ENCODE measurements around the gene TTC13. TPM values are rescaled to one million over a fixed set of nuclear protein-coding genes. Genes with fewer than 3 reads are reported as not detected.
"Not testable (repeated sequence)": the region's sequence is repeated elsewhere in the genome, so short reads cannot be mapped to it uniquely, and the experiment has no call there.

The TTC13 gene
- total RNA-seq, 4 donors from 2014 or later: 17.3 to 106 (median 42.6) TPM

DNA sequence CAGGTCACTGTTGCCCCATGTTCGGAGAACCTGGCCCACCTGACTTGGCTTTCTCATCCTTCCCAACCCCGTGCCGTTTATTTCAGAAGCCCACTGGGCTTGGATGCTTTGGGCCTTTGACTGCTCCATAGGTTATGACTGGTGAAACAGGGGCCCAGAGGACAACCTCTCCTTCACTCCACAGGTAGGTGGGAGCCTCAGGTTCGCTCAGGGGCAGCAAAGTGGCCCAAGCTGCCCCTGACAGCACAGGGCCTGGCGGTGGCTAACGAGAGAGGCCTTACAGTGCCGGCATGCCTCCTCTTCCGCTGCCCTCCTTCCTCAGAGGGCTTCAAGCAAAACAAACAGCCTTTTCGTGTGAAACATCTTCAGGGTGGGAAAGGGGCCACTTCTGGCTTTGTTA is 44.5 kb upstream of the TTC13 start:
- no peak for DNase-seq
- no peak overlapping the region for H3K4me3 ChIP-seq
- TF ChIP-seq, protein P1, sequence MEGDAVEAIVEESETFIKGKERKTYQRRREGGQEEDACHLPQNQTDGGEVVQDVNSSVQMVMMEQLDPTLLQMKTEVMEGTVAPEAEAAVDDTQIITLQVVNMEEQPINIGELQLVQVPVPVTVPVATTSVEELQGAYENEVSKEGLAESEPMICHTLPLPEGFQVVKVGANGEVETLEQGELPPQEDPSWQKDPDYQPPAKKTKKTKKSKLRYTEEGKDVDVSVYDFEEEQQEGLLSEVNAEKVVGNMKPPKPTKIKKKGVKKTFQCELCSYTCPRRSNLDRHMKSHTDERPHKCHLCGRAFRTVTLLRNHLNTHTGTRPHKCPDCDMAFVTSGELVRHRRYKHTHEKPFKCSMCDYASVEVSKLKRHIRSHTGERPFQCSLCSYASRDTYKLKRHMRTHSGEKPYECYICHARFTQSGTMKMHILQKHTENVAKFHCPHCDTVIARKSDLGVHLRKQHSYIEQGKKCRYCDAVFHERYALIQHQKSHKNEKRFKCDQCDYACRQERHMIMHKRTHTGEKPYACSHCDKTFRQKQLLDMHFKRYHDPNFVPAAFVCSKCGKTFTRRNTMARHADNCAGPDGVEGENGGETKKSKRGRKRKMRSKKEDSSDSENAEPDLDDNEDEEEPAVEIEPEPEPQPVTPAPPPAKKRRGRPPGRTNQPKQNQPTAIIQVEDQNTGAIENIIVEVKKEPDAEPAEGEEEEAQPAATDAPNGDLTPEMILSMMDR (IDR thresholded peaks at IDR 0.05): no peak
- TF ChIP-seq POLR2A (IDR thresholded peaks at IDR 0.05): no peak

DNA sequence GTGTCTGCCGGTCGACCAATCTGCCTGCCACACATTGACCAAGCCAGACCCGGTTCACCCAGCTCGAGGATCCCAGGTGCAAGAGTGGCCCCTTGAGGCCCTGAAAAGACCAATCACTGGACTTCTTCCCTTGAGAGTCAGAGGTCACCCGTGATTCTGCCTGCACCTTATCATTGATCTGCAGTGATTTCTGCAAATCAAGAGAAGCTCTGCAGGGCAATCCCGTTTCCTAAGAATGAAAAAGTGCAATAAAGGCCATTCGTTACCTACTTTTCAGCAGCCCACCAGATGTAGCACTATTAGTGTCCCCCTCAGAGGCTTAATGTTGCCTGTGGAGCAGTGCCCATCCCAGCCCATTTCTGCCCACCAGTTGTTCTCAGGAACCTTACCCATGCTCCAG is 43.9 kb upstream of the TTC13 start:
- not testable (repeated sequence) for H3K36me3 ChIP-seq, H3K9me3 ChIP-seq, H3K27ac ChIP-seq, H3K4me1 ChIP-seq, DNase-seq, H3K27me3 ChIP-seq, H3K4me3 ChIP-seq

More for the DNA sequence above, 44.5 kb upstream of the TTC13 start:
- H3K27ac ChIP-seq: no peak overlapping the region
- H3K4me1 ChIP-seq: no peaks in the 10 kb centered on the region
- no peaks in the 10 kb centered on the region for H3K9me3 ChIP-seq
- no peaks in the 10 kb centered on the region for H3K36me3 ChIP-seq
- no peaks in the 10 kb centered on the region for H3K27me3 ChIP-seq

DNA sequence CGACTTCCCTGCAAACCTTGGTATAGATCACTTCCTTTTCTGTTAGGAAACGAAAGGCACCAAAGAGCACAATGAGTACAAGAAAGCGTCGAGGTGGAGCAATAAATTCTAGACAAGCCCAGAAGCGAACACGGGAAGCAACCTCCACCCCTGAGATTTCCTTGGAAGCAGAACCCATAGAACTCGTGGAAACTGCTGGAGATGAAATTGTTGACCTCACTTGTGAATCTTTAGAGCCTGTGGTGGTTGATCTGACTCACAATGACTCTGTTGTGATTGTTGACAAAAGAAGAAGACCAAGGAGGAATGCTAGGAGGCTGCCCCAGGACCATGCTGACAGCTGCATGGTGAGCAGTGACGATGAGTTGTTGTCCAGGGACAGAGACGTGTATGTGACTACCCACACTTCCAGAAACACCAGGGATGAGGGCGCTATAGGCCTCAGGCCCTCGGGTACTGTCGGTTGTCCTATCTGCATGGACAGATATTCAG is 42.9 kb upstream of the TTC13 start:
- no peaks in the 10 kb centered on the region for H3K4me1 ChIP-seq
- TF ChIP-seq, protein P1 (IDR thresholded peaks at IDR 0.05): no peak
- TF ChIP-seq POLR2A (IDR thresholded peaks at IDR 0.05): no peak
- DNase-seq: no peak
- H3K27ac ChIP-seq: no peak overlapping the region
- H3K27me3 ChIP-seq: no peaks in the 10 kb centered on the region
- H3K4me3 ChIP-seq: no peak overlapping the region
- no peaks in the 10 kb centered on the region for H3K9me3 ChIP-seq
- no peaks in the 10 kb centered on the region for H3K36me3 ChIP-seq

DNA sequence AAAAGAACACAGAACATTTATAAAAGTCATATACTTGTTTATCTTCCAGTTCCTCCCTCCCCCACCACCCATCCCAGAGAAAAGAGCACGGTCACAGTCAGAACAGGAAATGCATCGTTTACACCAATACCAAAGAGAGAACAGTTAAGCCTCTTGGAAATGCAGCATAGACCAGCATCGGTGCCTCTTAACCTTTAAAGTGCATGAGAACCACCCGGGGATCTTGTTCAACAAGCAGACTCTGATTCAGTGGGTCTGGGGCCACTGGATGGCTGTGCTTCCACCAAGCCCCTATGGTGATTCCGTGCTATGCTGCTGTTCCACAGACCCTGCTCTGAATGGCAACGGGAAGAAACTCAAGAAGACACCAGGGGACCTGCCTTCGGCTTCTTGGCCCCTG is 42.2 kb upstream of the TTC13 start:
- peak overlapping the region in 1 of 4 donors; percentile 62 for H3K27ac ChIP-seq
- TF ChIP-seq, protein P1 (IDR thresholded peaks at IDR 0.05): no peak
- no peak for TF ChIP-seq POLR2A (IDR thresholded peaks at IDR 0.05)
- no peak for DNase-seq
- no peaks in the 10 kb centered on the region for H3K36me3 ChIP-seq
- no peak overlapping the region for H3K4me3 ChIP-seq
- no peaks in the 10 kb centered on the region for H3K27me3 ChIP-seq
- no peaks in the 10 kb centered on the region for H3K9me3 ChIP-seq
- no peaks in the 10 kb centered on the region for H3K4me1 ChIP-seq

DNA sequence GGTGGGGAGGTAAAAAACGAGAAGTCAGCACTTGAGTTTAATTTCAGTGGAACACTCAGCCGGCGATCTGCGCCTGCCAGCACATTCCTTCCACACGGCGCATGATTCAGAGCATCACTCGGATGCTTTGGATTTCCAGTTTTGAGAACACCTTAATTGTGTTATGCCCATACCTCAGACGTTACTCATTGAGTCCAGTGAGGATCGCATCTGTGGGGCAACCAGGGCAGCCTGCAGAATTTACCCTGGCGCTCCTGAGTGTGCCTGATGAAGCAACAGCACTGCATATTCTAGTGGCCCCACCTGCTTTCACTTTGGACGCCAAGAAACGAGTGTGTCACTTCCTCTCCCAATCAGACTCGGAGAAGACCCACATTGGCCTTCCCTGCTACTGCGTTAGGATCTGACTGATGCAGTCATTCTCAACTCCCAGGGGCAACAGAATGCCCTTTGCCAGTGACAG is 41.5 kb upstream of the TTC13 start:
- peak overlapping the region in 1 of 4 donors; percentile 62 for H3K27ac ChIP-seq
- H3K36me3 ChIP-seq: no peaks in the 10 kb centered on the region
- H3K4me3 ChIP-seq: no peak overlapping the region
- no peaks in the 10 kb centered on the region for H3K4me1 ChIP-seq
- H3K27me3 ChIP-seq: no peaks in the 10 kb centered on the region
- no peaks in the 10 kb centered on the region for H3K9me3 ChIP-seq
- TF ChIP-seq, protein P1 (IDR thresholded peaks at IDR 0.05): peak in 1 of 6 experiments; percentile 16
- TF ChIP-seq POLR2A (IDR thresholded peaks at IDR 0.05): no peak
- no peak for DNase-seq

DNA sequence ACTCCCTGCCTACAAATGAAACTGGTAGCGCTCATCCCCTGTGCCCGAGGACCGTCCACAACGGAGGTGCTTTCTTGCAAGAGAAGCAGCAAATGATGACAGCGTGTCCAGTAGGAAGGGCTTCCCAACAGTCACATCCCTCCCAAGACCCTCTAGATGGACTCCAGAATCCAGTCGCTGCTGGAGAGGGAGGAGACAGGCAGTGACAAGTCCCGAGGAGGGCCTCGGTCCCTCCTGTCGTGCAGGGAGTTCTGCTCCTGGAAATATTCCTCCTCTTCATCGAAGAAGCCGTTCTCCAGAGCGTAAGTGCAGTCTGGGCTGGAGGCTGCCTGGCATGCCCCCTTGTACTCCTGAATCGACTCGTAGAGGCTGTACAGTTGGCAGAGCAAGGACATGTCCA is 41.0 kb upstream of the TTC13 start:
- Histone ChIP-seq H3K9me3 (no peaks in the 10 kb centered on the region), H3K27ac (no peak overlapping the region), H3K4me1 (no peaks in the 10 kb centered on the region), H3K4me3 (no peak overlapping the region), H3K36me3 (no peaks in the 10 kb centered on the region), H3K27me3 (no peaks in the 10 kb centered on the region)
- no peak for DNase-seq
- TF ChIP-seq, protein P1 (IDR thresholded peaks at IDR 0.05): no peak
- no peak for TF ChIP-seq POLR2A (IDR thresholded peaks at IDR 0.05)

Measured in Peyer's patch (tissue), 4 donors.